Renal cortex interstitium (tissue), 11 donors: ENCODE measurements around the gene LMO2. TPM values are rescaled to one million over a fixed set of nuclear protein-coding genes. Genes with fewer than 3 reads are reported as not detected.
"Not testable (repeated sequence)": the region's sequence is repeated elsewhere in the genome, so short reads cannot be mapped to it uniquely, and the experiment has no call there.

Experiments
- DNase-seq, 11 donors: peaks; one replicate each; pipeline ENCODE4 v3.0.0-alpha.2; 2013; ENCODE audit warnings: low read depth in 9 of 11, low spot score in 4 of 11; ENCODE audit errors: extremely low read depth in 1 of 11
- polyA plus RNA-seq, 3 donors: library from polyadenylated mRNA; unstranded; fragments of 120-200 nt; gene quantifications; one replicate each; pipeline ENCODE4 v1.2.1, GENCODE V29; 2013; ENCODE audit not compliant: insufficient read length in 3 of 3

Gene LMO2
- polyA plus RNA-seq, 3 donors, result 21.3 to 32.4 (median 31.2) TPM

DNA sequence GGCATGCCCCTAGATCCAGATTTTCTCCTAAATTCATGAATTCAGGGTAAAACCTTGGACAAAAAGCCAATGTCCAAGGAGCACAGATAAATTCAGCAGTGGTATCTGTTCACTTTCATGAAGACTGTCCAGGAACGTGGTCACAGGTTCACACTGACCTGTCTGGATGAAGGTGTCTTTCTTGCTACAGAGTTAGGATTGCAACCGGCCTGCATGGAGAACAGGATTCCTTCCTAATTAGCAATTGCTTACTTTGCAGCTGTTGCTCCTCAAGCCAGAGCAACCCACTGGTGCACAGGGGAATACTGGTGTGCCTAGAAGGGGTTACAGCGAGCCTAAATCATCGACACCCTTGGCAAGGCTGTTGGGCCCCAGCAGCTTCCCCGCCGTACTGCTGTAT is 47.6 kb downstream of the LMO2 start:
- DNase-seq, result no peak

DNA sequence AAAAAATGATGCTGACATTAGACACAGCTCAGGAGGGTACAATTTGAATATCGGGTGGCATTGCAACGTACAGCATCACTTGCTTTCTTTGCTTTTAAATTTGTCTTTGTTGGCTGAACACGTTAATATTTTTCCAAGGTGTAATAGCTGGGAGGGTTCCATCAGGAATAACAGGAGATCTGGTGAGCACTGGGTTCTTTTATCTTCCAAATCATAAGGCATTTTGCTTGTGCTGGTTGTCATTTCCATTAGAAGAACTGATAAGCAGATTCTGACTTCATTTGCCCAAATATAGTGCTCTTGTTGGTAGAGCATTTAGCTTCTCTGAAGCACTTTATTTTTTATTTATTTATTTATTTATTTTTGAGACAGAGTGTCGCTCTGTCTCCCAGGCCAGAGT is 48.9 kb downstream of the LMO2 start:
- no peak for DNase-seq

DNA sequence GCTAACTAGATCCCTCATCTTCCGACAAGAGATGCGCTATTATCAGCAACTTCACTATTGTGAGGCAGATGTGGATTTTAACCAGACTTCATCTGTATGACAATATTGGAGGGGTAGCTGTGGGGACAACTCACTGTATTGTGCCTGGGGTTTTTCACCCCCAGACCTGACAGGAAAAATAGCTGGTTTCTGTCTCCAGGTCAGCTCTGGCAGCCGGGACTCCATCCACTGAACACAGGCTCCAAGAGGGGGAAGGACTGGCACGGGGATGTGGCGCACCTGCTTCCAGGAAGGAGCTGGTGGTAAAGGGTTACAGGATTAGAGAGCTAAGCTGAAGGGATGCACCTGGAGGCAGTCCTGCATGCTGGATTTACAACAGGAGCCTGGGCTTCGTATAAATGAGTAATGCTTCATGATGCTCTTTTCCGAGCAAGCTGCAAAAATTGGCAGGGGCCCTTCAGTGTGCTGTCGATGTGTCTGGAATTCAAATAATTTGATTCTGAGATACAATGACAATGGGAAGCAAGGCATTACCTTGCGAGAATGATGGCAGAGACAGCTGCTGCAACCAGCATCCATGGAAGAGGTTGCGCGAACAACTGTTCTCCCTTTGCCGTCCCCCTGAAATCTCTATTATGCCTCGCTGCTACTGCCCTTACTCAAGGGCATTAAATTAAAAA is 49.5 kb downstream of the LMO2 start:
- DNase-seq, result no peak

DNA sequence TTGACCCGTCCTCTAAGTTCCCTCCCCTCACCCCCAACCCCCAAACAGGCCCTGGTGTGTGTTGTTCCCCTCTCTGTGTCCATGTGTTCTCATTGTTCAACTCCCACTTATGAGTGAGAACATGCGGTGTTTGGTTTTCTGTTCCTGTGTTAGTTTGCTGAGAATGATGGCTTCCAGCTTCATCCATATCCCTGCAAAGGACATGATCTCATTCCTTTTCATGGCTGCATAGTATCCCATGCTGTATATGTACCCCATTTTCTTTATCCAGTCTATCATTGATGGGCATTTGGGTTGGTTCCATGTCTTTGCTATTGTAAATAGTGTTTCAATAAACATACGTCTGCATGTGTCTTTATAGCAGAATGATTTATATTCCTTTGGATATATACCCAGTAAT is 53.6 kb downstream of the LMO2 start:
- not testable (repeated sequence) for DNase-seq

DNA sequence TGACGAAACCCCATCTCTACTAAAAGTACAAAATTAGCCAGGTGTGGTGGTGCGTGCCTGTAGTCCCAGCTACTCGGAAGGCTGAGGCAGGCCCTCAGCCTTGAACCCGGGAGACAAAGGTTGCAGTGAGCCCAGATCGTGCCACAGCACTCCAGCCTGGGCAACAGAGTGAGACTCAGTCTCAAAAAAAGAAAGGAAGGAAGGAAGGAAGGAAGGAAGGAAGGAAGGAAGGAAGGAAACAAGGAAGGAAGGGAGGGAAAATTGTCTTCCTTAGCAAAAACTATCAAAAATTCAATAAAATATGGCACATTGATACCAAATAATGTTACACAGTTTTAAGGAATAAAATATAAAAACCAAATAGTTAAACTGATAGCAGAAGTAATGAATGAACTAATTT is 54.5 kb downstream of the LMO2 start:
- not testable (repeated sequence) for DNase-seq

DNA sequence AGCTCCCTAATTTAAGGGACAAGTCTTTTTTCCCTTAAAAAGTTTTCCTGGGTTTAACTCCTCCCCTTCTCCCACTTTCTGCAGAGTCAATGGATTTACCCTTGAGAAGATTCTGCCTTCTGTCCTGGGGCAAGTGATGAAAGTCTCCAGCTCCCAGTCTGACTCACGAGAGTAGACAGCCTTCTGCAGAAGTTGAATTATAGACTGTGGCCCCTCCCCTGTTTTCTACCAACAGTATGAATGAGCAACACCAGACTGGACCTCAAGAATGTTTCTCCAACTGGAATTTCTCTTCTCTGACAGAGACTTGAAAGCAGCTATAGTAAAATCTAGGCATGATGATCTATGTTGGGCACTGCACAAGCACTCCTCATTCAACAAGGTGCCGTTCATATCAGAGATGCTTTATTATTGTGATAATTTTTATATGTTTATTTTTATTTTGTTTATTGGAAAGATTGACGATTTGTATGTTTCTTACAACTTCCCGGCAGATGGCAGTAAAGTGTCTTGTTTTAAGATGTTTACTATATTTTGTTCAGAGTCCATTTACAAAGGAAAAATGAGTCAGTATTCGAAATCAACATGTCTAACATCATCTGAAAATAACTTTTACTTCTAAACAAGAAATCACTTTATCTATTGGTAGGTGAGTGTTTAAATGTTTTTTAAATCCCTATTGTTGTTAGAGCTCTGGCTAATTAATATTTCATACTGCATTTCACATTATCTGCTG is 56.6 kb downstream of the LMO2 start:
- no peak for DNase-seq

DNA sequence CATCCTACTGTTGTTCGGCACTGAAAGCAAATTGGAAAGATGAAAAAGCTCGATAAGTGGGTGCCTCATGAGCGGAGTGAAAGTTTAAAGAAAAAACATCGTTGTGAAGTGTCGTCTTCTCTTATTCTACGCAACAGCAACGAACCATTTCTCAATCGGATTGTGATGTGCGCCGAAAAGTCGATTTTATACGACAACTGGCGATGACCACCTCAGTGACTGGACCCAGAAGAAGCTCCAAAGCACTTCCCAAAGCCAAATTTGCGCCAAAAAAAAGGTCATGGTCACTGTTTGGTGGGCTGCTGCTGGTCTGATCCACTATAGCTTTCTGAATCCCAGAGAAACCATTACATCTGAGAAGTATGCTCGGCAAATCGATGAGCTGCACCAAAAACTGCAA is 59.2 kb downstream of the LMO2 start:
- DNase-seq, result no peak

DNA sequence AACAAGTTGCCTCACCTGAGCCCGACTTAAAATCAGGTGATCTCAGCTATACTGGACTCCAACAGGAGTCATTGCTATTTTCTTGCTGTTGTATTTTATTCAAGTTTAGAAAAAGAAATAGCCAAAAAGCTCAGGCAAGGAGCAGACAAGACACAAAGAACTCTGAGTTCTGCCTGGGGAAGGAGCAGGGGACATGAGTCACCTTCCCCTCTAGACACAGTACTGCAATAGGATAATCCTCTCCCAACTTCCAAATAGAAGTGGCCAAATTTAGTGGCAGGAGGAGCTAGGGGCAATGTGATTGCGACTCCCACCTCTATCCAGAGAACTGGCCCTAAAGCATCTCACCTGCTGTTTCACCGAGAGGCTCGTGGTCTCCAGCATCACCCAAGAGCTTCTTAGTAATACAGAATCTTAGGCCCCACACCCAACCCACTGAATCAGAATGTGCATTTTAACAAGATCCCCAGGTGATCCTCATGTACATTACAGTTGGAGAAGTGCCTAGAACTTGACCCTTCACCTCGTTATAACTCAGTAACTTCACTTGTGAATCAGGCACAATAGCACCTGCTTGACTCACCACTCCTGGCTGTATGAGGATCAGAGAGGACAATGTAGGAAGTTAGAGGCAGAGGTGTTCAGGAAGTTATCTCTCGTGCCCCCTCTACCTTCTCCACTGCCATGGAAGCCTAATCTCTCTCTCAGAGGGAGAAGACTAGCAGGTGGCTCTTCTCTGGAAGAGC is 60.8 kb downstream of the LMO2 start:
- DNase-seq, result no peak

DNA sequence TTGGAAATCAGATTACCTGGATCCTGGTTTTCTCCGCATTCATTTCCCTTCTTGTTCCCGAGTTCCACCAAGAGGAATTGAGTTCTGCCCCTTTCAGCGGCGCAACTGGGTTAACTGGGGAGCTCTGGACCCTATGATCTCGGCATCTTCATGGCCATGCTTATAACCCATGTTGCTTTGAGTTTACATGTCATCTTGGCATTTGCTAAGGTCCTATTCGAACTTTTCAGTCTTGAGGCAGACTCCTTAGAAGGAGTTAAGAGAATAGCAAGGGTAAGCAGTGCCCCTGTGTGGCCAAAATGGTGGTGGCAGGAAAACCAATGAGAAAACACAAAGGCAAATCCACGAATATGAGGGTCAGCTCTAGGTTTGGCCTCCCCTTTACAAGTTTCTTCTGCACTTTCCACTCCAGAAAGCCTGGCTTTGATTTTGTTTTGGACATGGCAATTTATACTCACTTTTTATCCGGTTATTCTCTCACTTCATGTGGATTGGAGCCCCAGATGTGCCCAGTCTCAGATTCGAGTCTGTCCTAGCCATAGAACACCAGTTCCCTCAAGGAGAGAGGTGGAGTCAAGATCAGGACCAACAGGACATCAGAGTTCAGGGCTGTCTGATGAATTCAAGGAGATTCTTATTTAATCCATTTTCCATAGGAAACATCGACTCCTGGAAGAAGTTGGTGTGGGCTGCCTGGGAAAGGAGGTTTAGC is 62.3 kb downstream of the LMO2 start:
- DNase-seq, result peak; percentile 49 to 69 (median 57)

DNA sequence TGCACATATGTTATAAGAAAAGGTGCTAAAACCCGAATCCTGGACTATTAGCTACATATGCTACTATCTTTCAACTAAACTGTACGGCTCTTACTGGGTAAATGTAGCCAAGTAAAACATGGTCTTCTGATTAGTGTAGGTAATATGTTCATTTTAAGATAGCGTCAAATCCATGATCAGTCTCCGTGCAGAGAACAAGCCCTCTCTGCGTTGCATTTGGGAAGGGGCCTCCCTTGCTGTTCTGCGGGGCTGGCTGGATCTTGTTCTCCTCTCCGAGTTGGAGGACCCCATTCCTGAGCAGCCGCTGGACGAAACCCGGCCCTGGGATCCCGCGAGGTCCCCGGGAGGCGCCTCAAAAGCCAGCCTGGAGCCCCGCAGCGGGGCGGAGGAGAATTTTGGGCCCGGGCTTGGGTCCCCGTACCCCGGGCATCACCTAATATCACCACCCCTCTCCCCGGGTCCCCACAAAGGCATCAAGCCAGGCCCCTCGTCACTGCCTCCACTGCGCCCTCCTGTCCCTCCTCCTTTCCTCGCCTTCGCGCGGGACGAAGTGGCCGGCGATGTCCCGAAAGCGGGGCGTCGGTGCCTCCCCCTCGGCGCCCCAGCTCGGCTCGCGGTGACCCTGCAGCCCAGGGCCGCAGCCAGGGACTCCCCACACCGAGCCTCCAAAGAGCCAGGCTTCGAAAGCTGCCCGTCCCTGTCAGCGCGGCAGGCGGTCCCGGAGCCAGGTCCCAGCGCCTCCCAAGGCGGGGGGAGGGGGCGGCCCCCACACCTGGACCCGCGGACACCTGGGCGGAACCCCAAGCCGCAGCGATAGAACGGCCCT is 63.1 kb downstream of the LMO2 start:
- DNase-seq, result no peak

DNA sequence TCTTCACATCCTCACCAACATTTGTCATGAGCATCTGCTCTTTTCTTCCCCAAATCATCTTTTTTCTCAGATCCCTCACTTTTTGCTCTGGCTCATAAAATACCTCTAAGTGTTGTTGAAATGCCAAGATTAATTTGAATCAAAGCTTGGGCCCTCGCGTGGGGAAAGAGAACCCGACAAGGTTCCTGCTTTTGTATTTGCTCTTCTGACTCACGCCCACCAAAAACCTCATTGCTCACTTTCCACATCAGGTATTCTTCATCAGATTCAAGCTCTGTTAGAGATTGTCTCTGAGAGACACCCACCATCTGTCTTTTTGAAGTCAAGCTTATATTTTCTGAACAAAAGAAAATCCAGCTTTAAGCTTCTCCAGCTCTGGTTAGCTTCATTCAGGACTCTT is 64.7 kb downstream of the LMO2 start:
- DNase-seq, result no peak

DNA sequence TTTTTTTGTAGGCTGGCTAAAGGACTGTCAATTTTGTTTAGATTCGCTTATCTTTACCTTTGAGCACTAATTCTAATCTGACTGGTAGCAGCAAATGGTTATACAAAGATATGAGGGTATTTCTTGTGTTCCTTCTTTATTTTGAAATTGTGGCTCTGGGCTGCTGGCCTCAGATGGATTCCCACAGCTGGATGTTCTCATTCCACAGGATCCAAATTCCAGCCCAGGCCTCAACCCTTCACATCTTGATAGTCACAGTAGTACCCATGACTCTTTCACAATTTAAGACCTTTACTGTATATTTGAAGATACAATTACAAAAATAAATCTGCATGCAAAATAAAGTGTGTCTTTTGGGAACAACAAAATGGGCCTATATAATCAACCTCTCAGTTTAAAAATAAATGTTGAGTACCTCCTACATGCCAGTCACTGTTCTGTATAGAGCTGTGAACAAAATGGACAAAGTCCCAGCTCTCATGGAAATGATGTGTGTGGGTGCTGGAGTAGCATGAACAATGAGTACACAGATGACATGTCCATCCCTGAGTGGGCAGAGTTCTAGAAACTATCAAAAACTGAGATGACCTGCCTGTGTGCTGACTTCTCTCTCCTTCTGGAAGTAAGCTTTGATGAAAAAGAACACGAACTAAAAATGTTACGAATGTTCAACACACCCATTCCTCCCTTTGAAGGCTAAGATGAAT is 65.9 kb downstream of the LMO2 start:
- DNase-seq, result no peak

DNA sequence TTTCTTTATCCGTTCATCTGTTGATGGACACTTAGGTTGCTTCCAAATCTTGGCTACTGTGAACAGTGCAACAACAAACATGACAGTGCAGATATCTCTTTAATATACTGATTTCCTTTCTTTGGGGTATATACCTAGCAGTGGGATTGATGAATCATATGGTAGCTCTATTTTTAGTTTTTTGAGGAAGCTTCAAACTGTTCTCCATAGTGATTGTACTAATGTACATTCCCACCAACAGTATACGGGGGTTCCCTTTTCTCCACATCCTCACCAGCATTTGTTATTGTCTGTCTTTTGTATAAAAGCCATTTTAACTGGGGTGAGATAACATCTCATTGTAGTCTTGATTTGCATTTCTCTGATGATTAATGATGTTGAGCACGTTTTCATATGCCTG is 68.9 kb downstream of the LMO2 start:
- DNase-seq, result not testable (repeated sequence)

DNA sequence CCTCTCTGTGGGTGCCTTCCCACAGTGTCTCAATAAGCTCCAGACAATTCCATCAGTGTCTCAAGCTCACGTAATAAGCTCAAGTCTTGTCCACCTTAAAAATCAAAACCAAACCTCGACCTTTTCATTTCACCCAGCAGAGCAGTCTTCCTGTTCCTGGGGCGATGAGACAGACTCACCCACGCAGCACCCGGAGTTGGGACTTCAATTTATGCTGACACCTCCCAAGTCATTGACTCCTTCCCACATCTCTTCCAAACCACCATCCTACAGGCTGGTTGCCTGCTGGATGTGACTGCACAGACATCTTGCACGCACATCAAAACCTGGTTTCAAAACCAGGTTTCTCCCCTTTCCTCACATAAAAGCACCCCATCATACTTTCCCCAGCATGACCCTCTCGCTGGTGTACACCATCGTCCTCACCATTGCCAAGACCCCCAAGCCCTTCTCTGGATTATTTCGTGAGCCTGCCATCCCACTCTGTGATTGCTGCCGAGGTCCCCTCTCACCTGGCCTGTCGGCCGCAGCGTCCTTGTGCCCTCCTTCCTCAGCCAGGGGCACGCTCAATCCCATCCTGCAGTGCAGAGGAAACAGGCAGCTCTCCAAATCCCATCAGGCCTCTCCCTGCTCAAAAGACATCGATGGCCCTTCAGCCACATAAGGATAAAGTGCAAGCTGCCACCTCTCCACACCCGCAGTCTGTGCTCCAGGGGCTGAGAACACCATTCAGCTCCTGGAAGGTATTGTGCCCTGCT is 72.4 kb downstream of the LMO2 start:
- no peak for DNase-seq
